Measurements from ENCODE around the gene LLGL2. TPM values are rescaled to one million over a fixed set of nuclear protein-coding genes. Genes with fewer than 3 reads are reported as not detected.

LLGL2 gene
- total RNA-seq, 1 donor from 2014 or later: 19.1 TPM

- intact Hi-C loops (cut with micrococcal nuclease): no loop called here
Measured at GRCh38 chr17:75568412-75569255, 43.1 kb downstream of the LLGL2 start.

GRCh38 chr17:75570034-75570676 is 44.7 kb downstream of the LLGL2 start:
- intact Hi-C loops (cut with micrococcal nuclease): no loop called here

GRCh38 chr17:75570772-75571171 is 45.3 kb downstream of the LLGL2 start:
- intact Hi-C loops (cut with micrococcal nuclease): no loop called here

GRCh38 chr17:75571197-75571884 is 45.8 kb downstream of the LLGL2 start:
- intact Hi-C loops (cut with micrococcal nuclease): no loop called here

DNA sequence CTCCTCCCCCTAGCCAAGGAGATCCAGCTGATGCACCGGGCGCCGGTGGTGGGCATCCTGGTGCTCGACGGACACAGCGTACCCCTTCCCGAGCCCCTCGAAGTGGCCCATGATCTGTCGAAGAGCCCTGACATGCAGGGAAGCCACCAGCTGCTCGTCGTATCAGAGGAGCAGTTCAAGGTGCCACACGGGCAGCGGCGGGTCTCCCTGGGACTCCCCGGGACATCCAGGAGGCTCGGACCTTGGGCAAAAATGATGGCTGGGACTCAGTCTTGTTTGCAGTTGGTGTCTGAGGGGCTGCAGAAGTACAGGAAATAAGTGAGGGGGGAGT is 46.4 kb downstream of the LLGL2 start:
- intact Hi-C loops (cut with micrococcal nuclease): no loop called here

DNA sequence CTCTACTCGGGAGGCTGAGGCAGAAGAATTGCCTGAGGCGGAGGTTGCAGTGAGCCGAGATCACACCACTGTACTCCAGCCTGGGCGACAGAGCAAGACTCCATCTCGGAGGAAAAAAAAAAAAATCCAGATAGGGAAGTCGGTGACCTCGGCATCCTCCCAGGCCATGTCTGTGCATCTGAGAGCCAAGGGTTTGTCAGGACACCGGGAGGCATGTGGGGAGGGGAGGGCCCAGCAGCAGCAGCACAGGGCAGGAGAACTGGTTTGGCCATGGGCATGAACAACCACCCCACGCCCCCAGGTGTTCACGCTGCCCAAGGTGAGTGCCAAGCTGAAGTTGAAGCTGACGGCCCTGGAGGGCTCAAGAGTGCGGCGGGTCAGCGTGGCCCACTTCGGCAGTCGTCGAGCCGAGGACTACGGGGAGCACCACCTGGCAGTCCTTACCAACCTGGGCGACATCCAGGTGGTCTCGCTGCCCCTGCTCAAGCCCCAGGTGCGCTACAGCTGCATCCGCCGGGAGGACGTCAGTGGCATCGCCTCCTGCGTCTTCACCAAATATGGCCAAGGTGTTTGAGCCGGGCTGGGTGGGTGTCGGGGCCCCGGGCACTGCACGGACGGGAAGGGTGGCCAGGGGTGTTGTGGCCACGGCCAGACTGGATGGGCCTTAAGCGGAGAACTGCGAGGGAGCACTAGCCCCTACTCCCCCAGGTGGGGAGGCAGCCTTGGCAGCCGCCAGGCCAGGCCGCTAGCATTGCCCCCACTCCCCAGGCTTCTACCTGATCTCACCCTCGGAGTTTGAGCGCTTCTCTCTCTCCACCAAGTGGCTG is 47.4 kb downstream of the LLGL2 start:
- intact Hi-C loops (cut with micrococcal nuclease): no loop called here

DNA sequence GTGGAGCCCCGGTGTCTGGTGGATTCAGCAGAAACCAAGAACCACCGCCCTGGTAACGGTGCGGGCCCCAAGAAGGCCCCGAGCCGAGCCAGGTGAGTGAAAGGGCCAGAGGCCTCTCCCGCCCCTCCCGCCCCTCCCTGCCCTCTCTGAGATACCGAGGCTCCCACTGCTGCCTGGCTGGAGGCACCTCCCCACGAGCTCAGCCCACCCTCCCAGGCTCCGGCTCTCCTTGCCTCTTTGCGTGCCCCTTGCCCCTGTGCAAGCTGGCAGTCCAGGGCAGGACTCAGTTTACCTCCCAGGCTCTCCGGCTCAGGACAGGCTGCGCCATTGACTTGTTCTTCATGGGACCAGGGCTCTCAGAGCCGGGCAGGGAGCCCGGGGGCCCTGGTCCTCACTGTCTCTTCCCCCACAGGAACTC is 48.1 kb downstream of the LLGL2 start:
- intact Hi-C loops (cut with micrococcal nuclease): no loop called here

DNA sequence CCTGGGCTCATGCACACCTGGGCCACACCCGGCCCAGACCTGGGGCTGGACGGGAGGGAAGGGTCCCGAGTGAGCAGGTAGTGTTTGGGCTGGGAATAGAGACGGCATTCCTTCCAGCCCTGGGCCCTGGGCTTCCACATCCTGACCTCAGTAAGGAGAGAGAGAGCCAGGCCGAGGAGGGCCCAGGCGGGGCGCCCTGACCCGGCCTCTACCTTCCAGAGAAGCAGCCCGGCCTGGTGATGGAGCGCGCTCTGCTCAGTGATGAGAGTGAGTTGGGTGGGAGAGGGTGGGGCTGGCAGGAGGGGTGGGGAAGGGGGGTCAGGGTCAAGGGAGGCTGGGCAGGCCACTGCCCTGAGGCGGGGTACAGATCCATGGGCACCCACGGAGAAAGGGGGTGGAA is 48.5 kb downstream of the LLGL2 start:
- intact Hi-C loops (cut with micrococcal nuclease): no loop called here

GRCh38 chr17:75574404-75575036 is 49.0 kb downstream of the LLGL2 start:
- intact Hi-C loops (cut with micrococcal nuclease): no loop called here

DNA sequence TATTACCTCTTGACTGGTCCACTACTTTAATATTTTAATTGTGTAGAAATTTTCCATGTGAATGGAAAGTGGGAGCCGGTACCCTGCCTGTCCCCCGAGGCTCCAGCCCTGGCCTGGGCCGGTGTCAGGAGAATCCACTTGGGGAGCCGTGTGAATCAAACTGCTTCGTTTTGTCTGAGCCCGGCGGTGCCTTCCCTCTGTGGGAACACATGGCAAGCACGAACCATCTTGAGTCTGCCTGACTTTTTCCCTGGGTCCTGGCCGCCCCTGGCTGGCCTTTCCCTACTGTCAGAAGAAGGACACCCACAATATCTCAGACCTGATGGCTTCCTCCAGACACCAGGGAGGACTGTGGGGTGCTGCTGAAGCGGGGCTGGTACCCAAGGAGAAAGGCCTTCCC is 49.7 kb downstream of the LLGL2 start:
- intact Hi-C loops (cut with micrococcal nuclease): no loop called here

DNA sequence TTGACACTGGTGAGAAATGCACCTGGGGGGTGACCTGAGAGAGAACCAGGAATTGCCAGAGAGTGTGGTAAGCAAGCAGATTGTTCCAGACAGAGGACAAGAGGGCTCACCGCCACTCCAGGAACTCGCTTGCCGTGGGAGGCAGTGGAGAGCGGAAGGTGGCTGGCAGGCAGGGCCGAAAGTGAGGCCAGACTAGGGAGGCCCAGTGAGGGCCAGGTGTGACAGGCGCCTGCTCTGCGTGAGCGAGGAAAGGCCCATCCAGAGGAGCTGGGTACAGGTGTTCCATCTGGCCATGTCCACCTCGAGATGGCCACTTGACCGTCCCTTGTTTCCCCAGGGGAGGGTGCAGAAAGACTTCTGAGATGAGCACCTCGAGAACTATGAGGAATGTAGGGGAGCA is 50.2 kb downstream of the LLGL2 start:
- intact Hi-C loops (cut with micrococcal nuclease): no loop called here

DNA sequence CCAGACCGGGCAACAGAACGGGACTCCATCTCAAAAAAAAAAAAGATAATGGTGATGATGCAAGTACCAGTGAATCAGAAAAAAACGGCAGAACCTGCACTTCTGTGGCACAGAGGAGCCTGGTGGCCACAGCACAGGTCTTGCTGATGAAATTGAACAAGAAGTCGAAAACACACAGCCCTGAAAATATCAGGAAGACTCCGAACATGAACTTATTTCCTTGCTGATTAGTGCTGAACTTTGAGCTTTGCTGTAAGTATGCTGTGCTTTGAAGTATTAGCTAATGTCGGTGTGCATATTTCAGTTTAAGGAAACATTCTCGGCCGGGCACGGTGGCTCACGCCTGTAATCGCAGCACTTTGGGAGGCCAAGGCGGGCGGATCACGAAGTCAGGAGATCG is 51.2 kb downstream of the LLGL2 start:
- intact Hi-C loops (cut with micrococcal nuclease): no loop called here

GRCh38 chr17:75581121-75581725 is 55.7 kb downstream of the LLGL2 start:
- intact Hi-C loops (cut with micrococcal nuclease): loop anchor here (10.0 kb wide), 1 partner anchor 316 kb away; the partner anchor contains the start of genes GGA3 and MRPS7

DNA sequence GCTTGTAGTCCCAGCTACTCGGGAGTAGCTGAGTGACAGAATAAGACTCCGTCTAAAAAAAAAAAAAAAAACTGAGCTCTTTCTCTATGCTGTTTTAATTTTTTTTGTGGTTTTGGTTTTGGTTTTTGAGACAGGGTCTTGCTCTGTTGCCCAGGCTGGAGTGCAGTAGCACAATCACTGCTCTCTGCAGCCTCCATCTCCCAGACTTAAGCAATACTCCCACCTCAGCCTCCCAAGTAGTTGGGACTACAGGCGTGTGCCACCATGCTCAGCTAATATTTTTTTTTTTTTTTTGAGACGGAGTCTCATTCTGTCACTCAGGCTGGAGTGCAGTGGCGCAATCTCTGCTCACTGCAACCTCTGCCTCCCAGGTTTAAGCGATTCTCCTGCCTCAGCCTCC is 57.7 kb downstream of the LLGL2 start:
- intact Hi-C loops (cut with micrococcal nuclease): loop anchor here (10.0 kb wide), 1 partner anchor 318 kb away; the partner anchor contains the start of genes GGA3 and MRPS7

DNA sequence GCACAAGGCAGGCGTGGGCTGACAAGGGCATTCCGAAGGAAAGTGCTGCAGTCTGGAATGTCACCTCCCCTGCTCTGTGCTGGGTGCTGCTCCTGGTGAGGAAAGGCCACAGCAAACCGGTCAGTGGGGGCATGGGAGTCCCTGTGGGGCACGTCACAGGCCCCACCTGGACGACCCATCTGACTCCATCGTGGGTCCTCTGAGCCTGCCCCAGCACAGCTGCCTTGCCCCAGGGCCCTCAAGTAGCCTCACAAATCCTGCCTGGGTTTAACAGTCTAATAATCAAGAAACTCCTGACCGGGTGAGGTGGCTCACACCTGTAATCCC is 59.3 kb downstream of the LLGL2 start:
- intact Hi-C loops (cut with micrococcal nuclease): loop anchor here (10.0 kb wide), 1 partner anchor 320 kb away; the partner anchor contains the start of genes GGA3 and MRPS7

- intact Hi-C loops (cut with micrococcal nuclease): loop anchor here (10.0 kb wide), 1 partner anchor 323 kb away; the partner anchor contains the start of genes GGA3 and MRPS7
Measured at GRCh38 chr17:75587675-75588595, 62.4 kb downstream of the LLGL2 start, which contains the start of gene MYO15B. TSS of gene MYO15B (plus strand) at chr17:75587800. CDS start at chr17:75588058, 258 bp downstream.

DNA sequence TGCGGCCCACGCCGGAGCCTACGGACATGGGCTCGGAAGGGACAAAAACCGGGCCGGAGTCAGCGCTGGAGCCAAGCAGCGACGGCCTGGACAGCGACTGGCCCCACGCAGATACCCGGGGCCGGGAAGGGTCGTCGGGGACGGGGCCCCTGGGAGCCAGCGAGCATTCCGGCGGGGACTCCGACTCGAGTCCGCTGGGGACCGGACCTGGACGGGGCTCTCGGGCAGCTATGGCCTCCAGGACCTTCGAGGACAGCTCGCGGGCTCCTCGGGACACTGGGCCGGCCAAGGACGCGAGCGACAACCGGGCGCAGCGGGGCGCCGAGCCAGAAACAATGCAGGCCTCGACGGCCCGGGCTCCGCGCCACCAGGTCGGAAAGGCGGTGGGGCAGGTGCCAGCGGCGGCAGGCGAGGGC is 63.1 kb downstream of the LLGL2 start:
- intact Hi-C loops (cut with micrococcal nuclease): loop anchor here (1.0 to 10.0 kb wide), 3 partner anchors 72 to 324 kb away; partner anchors contain the start of genes GGA3, MRPS7 and TSEN54

GRCh38 chr17:75589012-75589918 is 63.8 kb downstream of the LLGL2 start:
- intact Hi-C loops (cut with micrococcal nuclease): loop anchor here (1.0 to 10.0 kb wide), 3 partner anchors 73 to 324 kb away; partner anchors contain the start of genes GGA3, MRPS7 and TSEN54

All from T-helper 2 cell treated with Interferon-gamma antibody and Interleukin-4, amounts not matched to agents 100 ng/mL and 5 ng/mL, for 36 hours (primary cell).